ENCODE results near the gene NFATC2.

Gene NFATC2

DNA sequence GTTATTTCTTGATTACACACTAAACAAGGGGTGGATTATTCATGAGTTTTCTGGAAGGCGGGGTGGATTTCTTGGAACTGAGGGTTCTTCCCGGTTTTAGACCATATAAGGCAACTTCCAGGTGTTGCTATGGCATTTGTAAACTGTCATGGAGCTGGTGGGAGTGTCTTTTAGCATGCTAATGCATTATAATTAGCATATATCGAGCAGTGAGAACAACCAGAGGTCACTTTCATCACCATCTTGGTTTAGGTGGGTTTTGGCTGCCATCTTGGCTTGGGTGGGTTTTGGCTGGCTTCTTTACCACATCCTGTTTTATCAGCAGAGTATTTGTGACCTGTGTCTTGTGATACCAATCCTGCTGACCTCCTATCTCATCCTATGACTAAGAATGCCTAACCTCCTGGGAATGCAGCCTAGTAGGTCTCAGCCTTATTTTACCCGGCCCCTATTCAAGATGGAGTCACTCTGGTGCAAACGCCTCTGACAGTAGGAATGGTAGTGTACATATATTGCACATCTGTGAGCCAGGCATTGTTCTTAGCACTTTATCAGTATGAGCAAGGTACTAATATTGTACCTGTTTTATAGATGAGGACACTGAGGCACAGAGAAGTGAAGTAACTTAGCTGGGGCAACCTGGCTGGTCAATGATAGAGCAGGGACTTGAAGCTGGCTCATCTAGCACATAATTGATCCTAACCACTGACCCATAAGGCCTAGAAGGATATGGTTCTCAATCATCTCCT is 203.7 kb downstream of the NFATC2 start:
- peak overlapping the region in 1 of 11 experiments; percentile 4; a peak in 1 of 22 replicates for H3K4me2 ChIP-seq
- no peaks in the 10 kb centered on the region for H4K20me1 ChIP-seq
- no peak overlapping the region for H3K27ac ChIP-seq
- peaks cover 9 to 15% (median 11%) of the 10 kb centered on the region in 11 experiments for H3K9me3 ChIP-seq (replicated peaks in 1 of 11)
- no peak overlapping the region for H3K9ac ChIP-seq
- H3K36me3 ChIP-seq: no peaks in the 10 kb centered on the region
- H3K4me1 ChIP-seq: peaks cover 0 to 37% (median 26%) of the 10 kb centered on the region in 10 experiments; a peak in 18 of 20 replicates
- H3K27me3 ChIP-seq: no peaks in the 10 kb centered on the region
- TF ChIP-seq Cebpa-rat (IDR thresholded peaks at IDR 0.05): no peak
- no peak overlapping the region for H3K4me3 ChIP-seq

DNA sequence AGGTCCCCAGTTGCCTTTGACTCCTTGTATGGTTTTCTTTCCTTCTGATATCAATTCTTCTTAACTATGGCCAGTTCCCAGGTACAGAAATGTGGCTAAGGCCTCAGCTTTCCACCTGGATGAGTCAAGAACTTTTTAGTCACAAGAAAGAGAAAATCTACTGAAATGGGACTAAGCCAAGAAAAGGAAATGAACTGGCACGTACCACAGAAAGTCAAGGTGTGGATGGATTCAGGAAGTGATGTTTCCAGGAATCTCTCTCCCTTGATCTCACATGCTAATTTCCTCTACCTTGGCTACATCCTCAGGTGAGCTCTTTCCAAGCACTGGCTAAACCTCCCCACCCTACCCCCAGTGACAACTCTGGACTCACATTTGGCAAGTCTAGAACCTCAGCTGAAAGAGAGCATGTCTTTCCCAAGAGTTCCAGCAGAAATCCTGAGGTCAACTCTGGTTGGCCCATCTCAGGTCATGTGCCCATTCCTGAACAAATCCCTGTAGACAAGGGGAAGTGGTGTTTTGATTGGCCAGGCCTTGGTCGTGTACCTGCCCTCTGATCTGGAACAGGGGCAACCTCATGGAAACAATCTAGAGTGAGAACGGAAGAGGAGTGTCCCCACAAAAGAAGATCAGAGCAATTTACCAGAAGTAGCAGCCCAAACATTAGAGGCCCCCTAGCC is 205.3 kb downstream of the NFATC2 start:
- H3K9me3 ChIP-seq (replicated peaks in 1 of 11): no peaks in the 10 kb centered on the region; a peak in 1 of 22 replicates
- no peak overlapping the region for H3K9ac ChIP-seq
- H3K27me3 ChIP-seq: no peaks in the 10 kb centered on the region
- H3K4me3 ChIP-seq: no peak overlapping the region
- H4K20me1 ChIP-seq: no peaks in the 10 kb centered on the region
- H3K36me3 ChIP-seq: no peaks in the 10 kb centered on the region
- peak overlapping the region in 5 of 11 experiments; percentile 3 to 35 (median 30); a peak in 6 of 22 replicates for H3K4me2 ChIP-seq
- H3K27ac ChIP-seq: no peak overlapping the region
- peaks cover 0 to 33% (median 23%) of the 10 kb centered on the region in 10 experiments; a peak in 18 of 20 replicates for H3K4me1 ChIP-seq
- no peak for TF ChIP-seq Cebpa-rat (IDR thresholded peaks at IDR 0.05)
